ENCODE results near the gene CYTIP.

DNA sequence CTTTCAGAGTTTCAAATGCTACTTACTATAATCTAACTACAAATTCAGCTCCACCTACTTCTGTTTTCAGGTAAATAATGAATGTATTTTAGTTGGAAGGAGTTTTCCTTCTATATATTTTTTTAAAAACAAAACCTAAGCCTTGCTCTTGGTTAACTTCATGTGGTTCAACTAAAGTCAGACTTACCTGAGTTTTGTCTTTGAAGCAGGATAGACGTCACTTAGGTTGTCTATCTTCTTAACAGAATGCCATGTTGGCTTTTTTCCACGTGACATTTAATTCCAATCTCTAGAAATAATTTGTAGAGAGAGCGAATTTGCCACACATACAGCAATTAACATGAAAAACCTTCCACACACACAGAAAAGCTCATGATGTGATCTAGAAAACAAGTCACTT, 43.9 kb upstream of the CYTIP start:
- TF ChIP-seq, protein P1, sequence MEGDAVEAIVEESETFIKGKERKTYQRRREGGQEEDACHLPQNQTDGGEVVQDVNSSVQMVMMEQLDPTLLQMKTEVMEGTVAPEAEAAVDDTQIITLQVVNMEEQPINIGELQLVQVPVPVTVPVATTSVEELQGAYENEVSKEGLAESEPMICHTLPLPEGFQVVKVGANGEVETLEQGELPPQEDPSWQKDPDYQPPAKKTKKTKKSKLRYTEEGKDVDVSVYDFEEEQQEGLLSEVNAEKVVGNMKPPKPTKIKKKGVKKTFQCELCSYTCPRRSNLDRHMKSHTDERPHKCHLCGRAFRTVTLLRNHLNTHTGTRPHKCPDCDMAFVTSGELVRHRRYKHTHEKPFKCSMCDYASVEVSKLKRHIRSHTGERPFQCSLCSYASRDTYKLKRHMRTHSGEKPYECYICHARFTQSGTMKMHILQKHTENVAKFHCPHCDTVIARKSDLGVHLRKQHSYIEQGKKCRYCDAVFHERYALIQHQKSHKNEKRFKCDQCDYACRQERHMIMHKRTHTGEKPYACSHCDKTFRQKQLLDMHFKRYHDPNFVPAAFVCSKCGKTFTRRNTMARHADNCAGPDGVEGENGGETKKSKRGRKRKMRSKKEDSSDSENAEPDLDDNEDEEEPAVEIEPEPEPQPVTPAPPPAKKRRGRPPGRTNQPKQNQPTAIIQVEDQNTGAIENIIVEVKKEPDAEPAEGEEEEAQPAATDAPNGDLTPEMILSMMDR (IDR thresholded peaks at IDR 0.05) = no peak
- no peak for TF ChIP-seq POLR2A (IDR thresholded peaks at IDR 0.05)

Measured in thyroid gland (tissue), 4 donors.